Vagina (tissue), 2 donors: ENCODE measurements around the gene PCAT7.

ENCODE experiments used
- CTCF ChIP-seq, 3 experiments: fragments of 450-650 bp in 2 of 3; fragments of 200-600 bp in 1 of 3; sonication (generic) in 1 of 3; IDR thresholded peaks; one replicate each; pipeline ENCODE4 v1.5.1; 2017 to 2019; ENCODE audit warnings: antibody characterized with exemption in 3 of 3, mild to moderate bottlenecking in 2 of 3, moderate library complexity in 2 of 3
- POLR2A ChIP-seq, 2 donors: fragments of 450-650 bp; IDR thresholded peaks; one replicate each; pipeline ENCODE4 v1.6.1; 2017; ENCODE audit warnings: antibody characterized with exemption in 2 of 2, mild to moderate bottlenecking in 2 of 2, moderate library complexity in 2 of 2

GRCh38 chr9:94602666-94603065 lies 47.8 kb downstream of the PCAT7 start:
- TF ChIP-seq CTCF (IDR thresholded peaks at IDR 0.05) (no peak), POLR2A (IDR thresholded peaks at IDR 0.05) (no peak)
